ENCODE data around the gene ERFL. TPM values are rescaled to one million over a fixed set of nuclear protein-coding genes. Genes with fewer than 3 reads are reported as not detected.
A peak's percentile ranks its signal among the peaks of the same experiment; 100 is the strongest.

ERFL gene
- total RNA-seq, 1 donor from 2014 or later: not detected

DNA sequence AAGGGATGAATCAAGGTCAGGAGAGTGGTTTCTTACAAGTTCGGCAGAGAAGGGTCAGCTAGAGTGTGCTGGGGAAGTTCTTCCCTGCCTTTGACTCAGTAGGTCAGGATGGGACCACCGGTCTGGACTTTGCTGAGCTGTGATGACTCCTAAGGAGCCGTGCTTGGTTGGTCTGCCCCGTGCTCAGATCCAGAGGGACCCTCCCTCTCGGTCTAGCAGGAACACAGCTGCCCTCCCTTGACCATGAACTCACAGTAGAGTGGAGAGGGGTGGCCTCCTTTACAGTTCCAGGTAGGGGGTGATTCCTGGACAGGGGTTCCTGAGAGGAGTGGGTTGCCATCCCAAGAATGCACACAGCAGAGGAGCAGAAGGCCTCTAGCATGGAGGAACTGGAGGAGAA, 63.9 kb downstream of the ERFL start:
- Histone ChIP-seq H3K27ac (no peak overlapping the region), H3K36me3 (peaks cover 75 to 76% of the 10 kb centered on the region in 2 donors), H3K9me3 (no peaks in the 10 kb centered on the region), H3K4me3 (no peak overlapping the region), H3K27me3 (no peaks in the 10 kb centered on the region), H3K4me1 (peaks cover 25 to 27% of the 10 kb centered on the region in 2 donors)
- intact Hi-C loops (cut with DNase I): loop anchor here (5.0 kb wide), 1 partner anchor 213 kb away; the partner anchor contains the start of gene ZNF574
- TF ChIP-seq, protein P1, sequence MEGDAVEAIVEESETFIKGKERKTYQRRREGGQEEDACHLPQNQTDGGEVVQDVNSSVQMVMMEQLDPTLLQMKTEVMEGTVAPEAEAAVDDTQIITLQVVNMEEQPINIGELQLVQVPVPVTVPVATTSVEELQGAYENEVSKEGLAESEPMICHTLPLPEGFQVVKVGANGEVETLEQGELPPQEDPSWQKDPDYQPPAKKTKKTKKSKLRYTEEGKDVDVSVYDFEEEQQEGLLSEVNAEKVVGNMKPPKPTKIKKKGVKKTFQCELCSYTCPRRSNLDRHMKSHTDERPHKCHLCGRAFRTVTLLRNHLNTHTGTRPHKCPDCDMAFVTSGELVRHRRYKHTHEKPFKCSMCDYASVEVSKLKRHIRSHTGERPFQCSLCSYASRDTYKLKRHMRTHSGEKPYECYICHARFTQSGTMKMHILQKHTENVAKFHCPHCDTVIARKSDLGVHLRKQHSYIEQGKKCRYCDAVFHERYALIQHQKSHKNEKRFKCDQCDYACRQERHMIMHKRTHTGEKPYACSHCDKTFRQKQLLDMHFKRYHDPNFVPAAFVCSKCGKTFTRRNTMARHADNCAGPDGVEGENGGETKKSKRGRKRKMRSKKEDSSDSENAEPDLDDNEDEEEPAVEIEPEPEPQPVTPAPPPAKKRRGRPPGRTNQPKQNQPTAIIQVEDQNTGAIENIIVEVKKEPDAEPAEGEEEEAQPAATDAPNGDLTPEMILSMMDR (IDR thresholded peaks at IDR 0.05): no peak
- no peak for DNase-seq (ENCODE audit: low spot score in 2 of 2)

DNA sequence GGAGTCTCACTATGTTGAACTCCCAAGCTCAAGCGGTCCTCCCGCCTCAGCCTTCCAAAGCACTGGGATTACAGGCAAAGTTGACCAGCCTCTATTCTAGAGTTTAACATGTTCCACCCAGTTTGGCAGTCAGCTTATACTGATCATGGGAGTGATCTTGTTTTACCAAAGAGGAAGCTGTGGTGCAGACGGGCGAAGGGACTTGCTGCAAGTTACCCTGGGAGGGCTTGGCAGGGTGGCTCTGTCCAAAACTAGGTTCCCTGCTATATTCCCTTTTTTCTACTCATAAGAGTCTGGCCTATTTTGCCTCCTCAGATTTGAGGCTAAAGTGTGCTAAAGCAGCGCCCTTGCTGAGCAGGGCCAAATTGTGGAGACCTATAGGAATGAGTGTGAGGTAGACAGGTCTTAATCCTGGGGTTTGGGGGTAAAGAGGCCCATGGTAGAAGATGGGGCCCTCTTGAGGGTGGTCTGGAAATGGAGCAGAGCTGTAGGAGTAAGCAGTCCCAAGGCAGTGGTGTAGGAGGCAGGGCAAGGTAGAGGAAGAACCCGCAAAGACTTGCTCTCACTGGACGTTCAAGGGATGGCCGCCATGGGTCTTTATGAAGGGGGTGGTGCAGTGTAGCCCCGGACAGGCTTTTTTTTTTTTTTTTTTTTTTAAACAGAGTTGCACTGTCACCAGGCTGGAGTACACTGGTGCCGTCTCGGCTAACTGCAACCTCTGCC, 64.9 kb downstream of the ERFL start:
- intact Hi-C loops (cut with DNase I): loop anchor here (5.0 kb wide), 1 partner anchor 214 kb away; the partner anchor contains the start of gene ZNF574
- peaks cover 25 to 27% of the 10 kb centered on the region in 2 donors for H3K4me1 ChIP-seq

DNA sequence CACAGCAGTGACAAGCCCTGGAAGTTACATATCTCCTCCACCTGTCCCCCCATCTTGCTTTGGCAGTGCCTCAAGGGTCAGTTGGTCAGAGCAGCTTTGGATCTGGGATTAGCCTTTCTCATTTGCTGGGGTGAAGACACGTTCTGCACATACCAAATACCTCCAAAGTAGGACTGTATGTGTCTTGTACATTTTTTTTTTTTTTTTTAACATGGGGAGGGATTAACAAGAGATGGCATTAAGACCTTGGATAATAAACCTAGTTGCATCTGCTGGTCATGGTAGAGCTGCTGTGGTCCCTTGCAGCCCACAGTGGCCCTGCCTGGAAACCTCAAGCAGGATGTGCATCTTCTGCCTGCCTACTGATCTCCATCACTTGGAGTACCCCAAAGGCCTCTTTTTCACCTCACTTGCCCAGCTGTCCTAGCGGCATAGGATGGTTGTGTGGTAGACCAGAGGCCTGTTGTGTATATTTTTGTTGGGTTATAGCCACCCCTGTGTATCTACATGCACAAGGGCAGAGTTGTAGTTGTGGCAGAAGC, 65.7 kb downstream of the ERFL start:
- DNase-seq (ENCODE audit: low spot score in 2 of 2): no peak
- TF ChIP-seq, protein P1 (IDR thresholded peaks at IDR 0.05): no peak
- peaks cover 57 to 58% of the 10 kb centered on the region in 2 donors for H3K36me3 ChIP-seq
- no peaks in the 10 kb centered on the region for H3K27me3 ChIP-seq
- intact Hi-C loops (cut with DNase I): loop anchor here (5.0 kb wide), 1 partner anchor 215 kb away; the partner anchor contains the start of gene ZNF574
- peak overlapping the region in 1 of 2 donors; percentile 83 for H3K4me3 ChIP-seq
- no peak overlapping the region for H3K27ac ChIP-seq
- peaks cover 25 to 27% of the 10 kb centered on the region in 2 donors for H3K4me1 ChIP-seq
- H3K9me3 ChIP-seq: no peaks in the 10 kb centered on the region

More for the DNA sequence above, 64.9 kb downstream of the ERFL start:
- TF ChIP-seq, protein P1 (IDR thresholded peaks at IDR 0.05): no peak
- H3K36me3 ChIP-seq: peaks cover 65 to 66% of the 10 kb centered on the region in 2 donors
- H3K9me3 ChIP-seq: no peaks in the 10 kb centered on the region
- no peak overlapping the region for H3K27ac ChIP-seq
- no peak for DNase-seq (ENCODE audit: low spot score in 2 of 2)
- no peak overlapping the region for H3K4me3 ChIP-seq
- H3K27me3 ChIP-seq: no peaks in the 10 kb centered on the region

DNA sequence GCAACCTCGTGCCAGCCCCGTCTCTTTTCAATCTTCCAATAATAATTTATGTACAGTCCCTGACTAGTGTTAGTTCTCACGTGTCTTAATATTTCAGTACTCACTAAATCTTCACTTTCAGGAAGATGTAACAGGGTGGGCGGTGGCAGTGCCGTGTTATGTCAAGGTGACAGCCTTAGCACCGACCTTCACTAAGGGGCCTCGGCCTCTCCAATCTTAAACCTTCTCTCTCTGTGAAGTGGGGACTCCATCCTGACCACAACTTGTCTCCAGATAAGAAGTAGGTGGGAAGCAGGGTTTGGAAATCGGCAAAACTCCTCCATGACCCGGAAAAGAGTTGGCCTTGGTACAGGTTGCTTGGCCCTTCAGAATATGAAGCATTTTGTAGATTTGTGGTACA, 66.4 kb downstream of the ERFL start:
- peaks cover 51 to 52% of the 10 kb centered on the region in 2 donors for H3K36me3 ChIP-seq
- intact Hi-C loops (cut with DNase I): loop anchor here (5.0 kb wide), 1 partner anchor 215 kb away; the partner anchor contains the start of gene ZNF574

DNA sequence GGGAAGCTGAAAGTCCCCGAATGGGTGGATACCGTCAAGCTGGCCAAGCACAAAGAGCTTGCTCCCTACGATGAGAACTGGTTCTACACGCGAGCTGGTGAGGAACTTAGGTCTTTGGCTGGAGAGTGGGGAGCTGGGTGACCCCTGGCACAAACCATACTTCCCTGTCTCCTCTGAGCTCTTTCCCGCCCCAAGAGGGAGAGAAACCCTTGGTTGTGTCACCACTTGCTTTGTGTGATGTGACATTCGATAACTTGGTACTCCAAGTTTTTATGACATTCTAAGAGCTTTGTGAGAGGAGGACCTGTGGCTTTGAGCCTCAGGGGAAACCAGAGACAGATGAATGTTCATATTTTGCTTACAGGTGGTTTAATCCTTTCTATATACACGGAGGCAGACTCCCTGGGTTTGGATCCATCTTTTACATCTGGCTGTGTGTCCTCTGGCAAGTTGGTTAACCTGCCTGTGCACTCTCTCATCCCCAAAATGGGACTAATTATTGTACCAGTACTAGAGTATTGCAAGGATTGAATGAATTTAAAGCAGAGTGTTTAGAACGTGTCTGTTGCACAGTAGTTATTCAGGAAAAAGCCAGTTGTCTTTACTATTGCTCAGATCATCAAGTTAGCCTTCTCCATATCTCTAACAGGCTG, 67.0 kb downstream of the ERFL start:
- Histone ChIP-seq H3K27me3 (no peaks in the 10 kb centered on the region), H3K4me3 (peak overlapping the region; percentile 83 to 99), H3K27ac (peak overlapping the region; percentile 92 to 95), H3K9me3 (no peaks in the 10 kb centered on the region), H3K36me3 (peaks cover 49 to 50% of the 10 kb centered on the region in 2 donors), H3K4me1 (peaks cover 25 to 27% of the 10 kb centered on the region in 2 donors)
- intact Hi-C loops (cut with DNase I): loop anchor here (5.0 kb wide), 1 partner anchor 216 kb away; the partner anchor contains the start of gene ZNF574
- DNase-seq (ENCODE audit: low spot score in 2 of 2): no peak
- TF ChIP-seq, protein P1 (IDR thresholded peaks at IDR 0.05): no peak

More for the DNA sequence above, 66.4 kb downstream of the ERFL start:
- Histone ChIP-seq H3K27me3 (no peaks in the 10 kb centered on the region), H3K27ac (no peak overlapping the region), H3K4me3 (peak overlapping the region in 1 of 2 donors; percentile 83), H3K4me1 (peaks cover 25 to 27% of the 10 kb centered on the region in 2 donors), H3K9me3 (no peaks in the 10 kb centered on the region)
- TF ChIP-seq, protein P1 (IDR thresholded peaks at IDR 0.05): no peak
- no peak for DNase-seq (ENCODE audit: low spot score in 2 of 2)

All from ascending aorta (tissue), 2 donors.